Measurements from ENCODE around the gene KRTAP19-1. TPM values are rescaled to one million over a fixed set of nuclear protein-coding genes. Genes with fewer than 3 reads are reported as not detected.

The KRTAP19-1 gene
- total RNA-seq, 1 experiment from 2014 or later, result not detected

GRCh38 chr21:30491963-30492428, 11.8 kb upstream of the KRTAP19-1 start, which contains the start of gene KRTAP19-3:
Gene KRTAP19-3 (minus strand): TSS chr21:30492013. CDS start chr21:30491957, 56 bp downstream.
- Mint-ChIP-seq H3K9me3 (ENCODE audit: unreplicated experiment) (no peaks in the 10 kb centered on the region), H3K27me3 (ENCODE audit: insufficient read depth, unreplicated experiment) (no peaks in the 10 kb centered on the region), H3K4me3 (ENCODE audit: unreplicated experiment) (no peak within 1 kb of the TSS), H3K4me1 (ENCODE audit: low read depth, unreplicated experiment) (no peaks in the 10 kb centered on the region), H3K36me3 (ENCODE audit: insufficient read depth, unreplicated experiment) (no peaks in the 10 kb centered on the region), H3K27ac (ENCODE audit: unreplicated experiment) (no peak within 1 kb of the TSS)
- no peak for TF ChIP-seq CTCF (IDR thresholded peaks at IDR 0.05; ENCODE audit: insufficient read depth in 1 of 2, low read depth in 1 of 2, low read length in 1 of 2, severe bottlenecking in 1 of 2, unreplicated experiment in 1 of 2)
- intact Hi-C loops (cut with micrococcal nuclease; ENCODE audit: unreplicated experiment), result no loop called here
- no peak within 1 kb of the TSS for H3K4me3 ChIP-seq (ENCODE audit: low read depth, low read length)
- CTCF ChIA-PET, result interaction anchor here (0.5 kb wide), 1 partner anchor 11 kb away, joined by 4 read pairs; no protein-coding TSS in a partner anchor
- no TSS peak for BruUV-seq (replicated peaks)
- H3K36me3 ChIP-seq (ENCODE audit: control insufficient read depth, insufficient read depth, low read length), result no peaks in the 10 kb centered on the region
- no peaks in the 10 kb centered on the region for H3K9me3 ChIP-seq
- POLR2A ChIA-PET, result no interaction called here
- no peaks in the 10 kb centered on the region for H3K27me3 ChIP-seq (replicated peaks; ENCODE audit: control insufficient read depth, insufficient read depth, low read length)
- DNase-seq, result no peak
- H3K4me1 ChIP-seq, result no peaks in the 10 kb centered on the region

- no TSS peak for BruUV-seq (replicated peaks)
- H3K9me3 Mint-ChIP-seq (ENCODE audit: unreplicated experiment), result no peaks in the 10 kb centered on the region
- H3K27ac Mint-ChIP-seq (ENCODE audit: unreplicated experiment), result no peak within 1 kb of the TSS
- no peaks in the 10 kb centered on the region for H3K27me3 ChIP-seq (replicated peaks; ENCODE audit: control insufficient read depth, insufficient read depth, low read length)
- ChIA-PET CTCF (no interaction called here), POLR2A (no interaction called here)
- no peaks in the 10 kb centered on the region for H3K4me1 ChIP-seq
- no peaks in the 10 kb centered on the region for H3K36me3 Mint-ChIP-seq (ENCODE audit: insufficient read depth, unreplicated experiment)
- H3K9me3 ChIP-seq, result no peaks in the 10 kb centered on the region
- H3K27me3 Mint-ChIP-seq (ENCODE audit: insufficient read depth, unreplicated experiment), result no peaks in the 10 kb centered on the region
- no peak within 1 kb of the TSS for H3K4me3 Mint-ChIP-seq (ENCODE audit: unreplicated experiment)
- H3K36me3 ChIP-seq (ENCODE audit: control insufficient read depth, insufficient read depth, low read length), result no peaks in the 10 kb centered on the region
- no peak for TF ChIP-seq CTCF (IDR thresholded peaks at IDR 0.05; ENCODE audit: insufficient read depth in 1 of 2, low read depth in 1 of 2, low read length in 1 of 2, severe bottlenecking in 1 of 2, unreplicated experiment in 1 of 2)
- no peaks in the 10 kb centered on the region for H3K4me1 Mint-ChIP-seq (ENCODE audit: low read depth, unreplicated experiment)
- intact Hi-C loops (cut with micrococcal nuclease; ENCODE audit: unreplicated experiment), result no loop called here
- DNase-seq, result no peak
- no peak within 1 kb of the TSS for H3K4me3 ChIP-seq (ENCODE audit: low read depth, low read length)
Observed at GRCh38 chr21:30487336-30487735, 7.2 kb upstream of the KRTAP19-1 start, which contains the start of gene KRTAP19-2. Gene KRTAP19-2 (minus strand): TSS chr21:30487436. CDS start chr21:30487348, 88 bp downstream.

GRCh38 chr21:30486180-30486579, 6.0 kb upstream of the KRTAP19-1 start:
- intact Hi-C loops (cut with micrococcal nuclease; ENCODE audit: unreplicated experiment), result no loop called here
- Mint-ChIP-seq H3K36me3 (ENCODE audit: insufficient read depth, unreplicated experiment) (no peaks in the 10 kb centered on the region), H3K27ac (ENCODE audit: unreplicated experiment) (no peak overlapping the region), H3K4me3 (ENCODE audit: unreplicated experiment) (no peak overlapping the region), H3K27me3 (ENCODE audit: insufficient read depth, unreplicated experiment) (peaks cover 1% of the 10 kb centered on the region), H3K9me3 (ENCODE audit: unreplicated experiment) (no peaks in the 10 kb centered on the region), H3K4me1 (ENCODE audit: low read depth, unreplicated experiment) (no peaks in the 10 kb centered on the region)
- no peaks in the 10 kb centered on the region for H3K4me1 ChIP-seq
- ChIA-PET POLR2A (no interaction called here), CTCF (no interaction called here)
- H3K4me3 ChIP-seq (ENCODE audit: low read depth, low read length), result no peak overlapping the region
- DNase-seq, result no peak
- no TSS peak for BruUV-seq (replicated peaks)
- H3K36me3 ChIP-seq (ENCODE audit: control insufficient read depth, insufficient read depth, low read length), result no peaks in the 10 kb centered on the region
- no peaks in the 10 kb centered on the region for H3K27me3 ChIP-seq (replicated peaks; ENCODE audit: control insufficient read depth, insufficient read depth, low read length)
- H3K9me3 ChIP-seq, result no peaks in the 10 kb centered on the region
- TF ChIP-seq CTCF (IDR thresholded peaks at IDR 0.05; ENCODE audit: insufficient read depth in 1 of 2, low read depth in 1 of 2, low read length in 1 of 2, severe bottlenecking in 1 of 2, unreplicated experiment in 1 of 2), result no peak
